Brain pericyte (primary cell): ENCODE results near the gene MISP.

ENCODE experiments used
- DNase-seq: peaks from one replicate; pipeline ENCODE4 v3.0.0-alpha.2; 2012; ENCODE audit warnings: low read depth, low spot score

The MISP gene

GRCh38 chr19:772730-773436 is 22.0 kb downstream of the MISP start:
- DNase-seq = no peak

- DNase-seq = no peak
Observed at GRCh38 chr19:776549-776948, 25.6 kb downstream of the MISP start.

- peak; percentile 90 for DNase-seq
Observed at GRCh38 chr19:778910-779653, 28.2 kb downstream of the MISP start.

- DNase-seq = no peak
Observed at GRCh38 chr19:780935-781334, 30.0 kb downstream of the MISP start.

- no peak for DNase-seq
Observed at GRCh38 chr19:781800-782184, 30.9 kb downstream of the MISP start.

GRCh38 chr19:782185-782877 is 31.4 kb downstream of the MISP start:
- no peak for DNase-seq

- no peak for DNase-seq
Observed at GRCh38 chr19:782878-783668, 32.2 kb downstream of the MISP start.

GRCh38 chr19:784541-784940 is 33.6 kb downstream of the MISP start:
- no peak for DNase-seq

GRCh38 chr19:787536-787935 is 36.6 kb downstream of the MISP start:
- DNase-seq = no peak

- DNase-seq = no peak
Observed at GRCh38 chr19:788686-788982, 37.7 kb downstream of the MISP start.

- DNase-seq = no peak
Observed at GRCh38 chr19:788983-789700, 38.2 kb downstream of the MISP start.

- no peak for DNase-seq
Observed at GRCh38 chr19:789701-790060, 38.8 kb downstream of the MISP start.

GRCh38 chr19:791007-791566 is 40.2 kb downstream of the MISP start:
- no peak for DNase-seq

GRCh38 chr19:791567-792305 is 40.8 kb downstream of the MISP start:
- DNase-seq = no peak

- no peak for DNase-seq
Observed at GRCh38 chr19:792306-792885, 41.5 kb downstream of the MISP start.

- DNase-seq = no peak
Observed at GRCh38 chr19:793806-794205, 42.9 kb downstream of the MISP start.

- no peak for DNase-seq
Observed at GRCh38 chr19:795073-795611, 44.2 kb downstream of the MISP start.

- no peak for DNase-seq
Observed at GRCh38 chr19:795691-796581, 45.0 kb downstream of the MISP start.
